HG02623 (cell line): ENCODE results near the gene GABRA5.
"Not testable (repeated sequence)": the region's sequence is repeated elsewhere in the genome, so short reads cannot be mapped to it uniquely, and the experiment has no call there.

Experiments used
- ATAC-seq: cut with Tn5 transposase; IDR thresholded peaks from one replicate; pipeline ENCODE4 v1.9.1; 2021; ENCODE audit warnings: moderate library complexity; ENCODE audit not compliant: unreplicated experiment

GABRA5 gene

GRCh38 chr15:26875476-26875850 lies 8.6 kb downstream of the GABRA5 start:
- ATAC-seq, result no peak

- ATAC-seq, result no peak
Measured at GRCh38 chr15:26877831-26878230, 11.0 kb downstream of the GABRA5 start.

GRCh38 chr15:26879706-26880105 lies 12.8 kb downstream of the GABRA5 start:
- ATAC-seq, result no peak

GRCh38 chr15:26882112-26882511 lies 15.2 kb downstream of the GABRA5 start:
- no peak for ATAC-seq

- no peak for ATAC-seq
Measured at GRCh38 chr15:26882616-26883365, 15.9 kb downstream of the GABRA5 start.

- ATAC-seq, result no peak
Measured at GRCh38 chr15:26883466-26883865, 16.6 kb downstream of the GABRA5 start.

GRCh38 chr15:26886566-26886965 lies 19.7 kb downstream of the GABRA5 start:
- ATAC-seq, result no peak

GRCh38 chr15:26887926-26888666 lies 21.2 kb downstream of the GABRA5 start:
- no peak for ATAC-seq

- no peak for ATAC-seq
Measured at GRCh38 chr15:26888761-26889160, 21.9 kb downstream of the GABRA5 start.

- ATAC-seq, result no peak
Measured at GRCh38 chr15:26889298-26889898, 22.5 kb downstream of the GABRA5 start.

- no peak for ATAC-seq
Measured at GRCh38 chr15:26890451-26890850, 23.6 kb downstream of the GABRA5 start.

- ATAC-seq, result no peak
Measured at GRCh38 chr15:26890988-26891387, 24.1 kb downstream of the GABRA5 start.

GRCh38 chr15:26891448-26892181 lies 24.8 kb downstream of the GABRA5 start:
- no peak for ATAC-seq

GRCh38 chr15:26892182-26892518 lies 25.3 kb downstream of the GABRA5 start:
- no peak for ATAC-seq

GRCh38 chr15:26892678-26893077 lies 25.8 kb downstream of the GABRA5 start:
- ATAC-seq, result no peak

- ATAC-seq, result no peak
Measured at GRCh38 chr15:26893351-26894065, 26.6 kb downstream of the GABRA5 start.

- no peak for ATAC-seq
Measured at GRCh38 chr15:26894181-26894580, 27.3 kb downstream of the GABRA5 start.

- not testable (repeated sequence) for ATAC-seq
Measured at GRCh38 chr15:26895346-26895745, 28.5 kb downstream of the GABRA5 start.

- no peak for ATAC-seq
Measured at GRCh38 chr15:26899658-26900057, 32.8 kb downstream of the GABRA5 start.

GRCh38 chr15:26901041-26901440 lies 34.2 kb downstream of the GABRA5 start:
- no peak for ATAC-seq

GRCh38 chr15:26910715-26911114 lies 43.9 kb downstream of the GABRA5 start:
- ATAC-seq, result no peak
